Measurements from ENCODE around the gene LZTFL1. TPM values are rescaled to one million over a fixed set of nuclear protein-coding genes. Genes with fewer than 3 reads are reported as not detected.

LZTFL1 gene
- 3.1 and 4.3 TPM in 2 replicates for total RNA-seq

GRCh38 chr3:45841757-45842491, at the start of gene LZTFL1:
LZTFL1 (minus strand) TSS chr3:45842119; CDS start chr3:45841991, 128 bp downstream.
- peak; percentile 96 for DNase-seq
- Mint-ChIP-seq H3K4me1 (peaks cover 19% of the 10 kb centered on the region), H3K27ac (peak within 1 kb of the TSS; percentile 86), H3K36me3 (ENCODE audit: low read depth) (no peaks in the 10 kb centered on the region), H3K9me3 (peaks cover 10% of the 10 kb centered on the region), H3K4me3 (peak within 1 kb of the TSS; percentile 94), H3K27me3 (peaks cover 52% of the 10 kb centered on the region)
- intact Hi-C loops (cut with micrococcal nuclease) = loop anchor here (1.0 to 5.0 kb wide), 4 partner anchors 19 to 80 kb away; partner anchors contain the start of gene SLC6A20

- Mint-ChIP-seq H3K27ac (no peak overlapping the region), H3K27me3 (peaks cover 63% of the 10 kb centered on the region), H3K4me1 (peaks cover 12% of the 10 kb centered on the region), H3K36me3 (ENCODE audit: low read depth) (no peaks in the 10 kb centered on the region), H3K9me3 (no peaks in the 10 kb centered on the region), H3K4me3 (no peak overlapping the region)
- intact Hi-C loops (cut with micrococcal nuclease) = no loop called here
- no peak for DNase-seq
These were observed 48.5 kb upstream of the LZTFL1 start for GRCh38 chr3:45890405-45890804.

GRCh38 chr3:45889337-45889736, 47.4 kb upstream of the LZTFL1 start:
- no peak overlapping the region for H3K4me3 Mint-ChIP-seq
- H3K4me1 Mint-ChIP-seq = peaks cover 13% of the 10 kb centered on the region
- intact Hi-C loops (cut with micrococcal nuclease) = no loop called here
- H3K9me3 Mint-ChIP-seq = no peaks in the 10 kb centered on the region
- H3K27me3 Mint-ChIP-seq = peaks cover 63% of the 10 kb centered on the region
- no peak for DNase-seq
- no peaks in the 10 kb centered on the region for H3K36me3 Mint-ChIP-seq (ENCODE audit: low read depth)
- no peak overlapping the region for H3K27ac Mint-ChIP-seq

- peaks cover 9% of the 10 kb centered on the region for H3K4me1 Mint-ChIP-seq
- no peak for DNase-seq
- H3K36me3 Mint-ChIP-seq (ENCODE audit: low read depth) = no peaks in the 10 kb centered on the region
- peaks cover 62% of the 10 kb centered on the region for H3K27me3 Mint-ChIP-seq
- H3K4me3 Mint-ChIP-seq = no peak overlapping the region
- no peak overlapping the region for H3K27ac Mint-ChIP-seq
- intact Hi-C loops (cut with micrococcal nuclease) = no loop called here
- no peaks in the 10 kb centered on the region for H3K9me3 Mint-ChIP-seq
These were observed 46.0 kb upstream of the LZTFL1 start for GRCh38 chr3:45887759-45888511.

GRCh38 chr3:45887285-45887684, 45.4 kb upstream of the LZTFL1 start:
- Mint-ChIP-seq H3K9me3 (no peaks in the 10 kb centered on the region), H3K4me3 (no peak overlapping the region), H3K27ac (no peak overlapping the region), H3K4me1 (peaks cover 9% of the 10 kb centered on the region), H3K36me3 (ENCODE audit: low read depth) (no peaks in the 10 kb centered on the region), H3K27me3 (peaks cover 58% of the 10 kb centered on the region)
- intact Hi-C loops (cut with micrococcal nuclease) = no loop called here
- DNase-seq = no peak

- H3K27ac Mint-ChIP-seq = no peak within 1 kb of the TSS
- H3K9me3 Mint-ChIP-seq = no peaks in the 10 kb centered on the region
- H3K27me3 Mint-ChIP-seq = peaks cover 54% of the 10 kb centered on the region
- DNase-seq = no peak
- no peaks in the 10 kb centered on the region for H3K36me3 Mint-ChIP-seq (ENCODE audit: low read depth)
- peaks cover 13% of the 10 kb centered on the region for H3K4me1 Mint-ChIP-seq
- intact Hi-C loops (cut with micrococcal nuclease) = no loop called here
- no peak within 1 kb of the TSS for H3K4me3 Mint-ChIP-seq
These were observed 44.2 kb upstream of the LZTFL1 start, which contains the start of gene CCR9 for GRCh38 chr3:45885979-45886705. CCR9 (plus strand) TSS chr3:45886543; CDS start chr3:45894934, 8,391 bp downstream.

GRCh38 chr3:45884368-45885201, 42.7 kb upstream of the LZTFL1 start:
- Mint-ChIP-seq H3K9me3 (no peaks in the 10 kb centered on the region), H3K36me3 (ENCODE audit: low read depth) (no peaks in the 10 kb centered on the region), H3K4me3 (no peak overlapping the region), H3K4me1 (peaks cover 18% of the 10 kb centered on the region), H3K27ac (no peak overlapping the region), H3K27me3 (peaks cover 45% of the 10 kb centered on the region)
- intact Hi-C loops (cut with micrococcal nuclease) = no loop called here
- no peak for DNase-seq

- peak overlapping the region; percentile 17 for H3K27ac Mint-ChIP-seq
- no peak overlapping the region for H3K4me3 Mint-ChIP-seq
- no peaks in the 10 kb centered on the region for H3K36me3 Mint-ChIP-seq (ENCODE audit: low read depth)
- no peaks in the 10 kb centered on the region for H3K9me3 Mint-ChIP-seq
- intact Hi-C loops (cut with micrococcal nuclease) = loop anchor here (1.0 kb wide), 1 partner anchor 20 kb away; no protein-coding TSS in a partner anchor
- peaks cover 45% of the 10 kb centered on the region for H3K27me3 Mint-ChIP-seq
- H3K4me1 Mint-ChIP-seq = peaks cover 13% of the 10 kb centered on the region
- DNase-seq = peak; percentile 68
These were observed 39.4 kb upstream of the LZTFL1 start for GRCh38 chr3:45881078-45882022.

- Mint-ChIP-seq H3K9me3 (no peaks in the 10 kb centered on the region), H3K4me3 (no peak overlapping the region), H3K4me1 (peaks cover 13% of the 10 kb centered on the region), H3K27me3 (peaks cover 44% of the 10 kb centered on the region), H3K27ac (no peak overlapping the region), H3K36me3 (ENCODE audit: low read depth) (no peaks in the 10 kb centered on the region)
- intact Hi-C loops (cut with micrococcal nuclease) = loop anchor here (1.0 kb wide), 1 partner anchor 19 kb away; no protein-coding TSS in a partner anchor
- no peak for DNase-seq
These were observed 38.8 kb upstream of the LZTFL1 start for GRCh38 chr3:45880725-45881077.

GRCh38 chr3:45878124-45878523, 36.2 kb upstream of the LZTFL1 start:
- Mint-ChIP-seq H3K4me1 (peaks cover 11% of the 10 kb centered on the region), H3K9me3 (peaks cover 6% of the 10 kb centered on the region), H3K27ac (no peak overlapping the region), H3K27me3 (peaks cover 46% of the 10 kb centered on the region), H3K4me3 (no peak overlapping the region), H3K36me3 (ENCODE audit: low read depth) (no peaks in the 10 kb centered on the region)
- DNase-seq = no peak
- intact Hi-C loops (cut with micrococcal nuclease) = no loop called here

- no peak for DNase-seq
- Mint-ChIP-seq H3K36me3 (ENCODE audit: low read depth) (no peaks in the 10 kb centered on the region), H3K27ac (no peak overlapping the region), H3K4me3 (no peak overlapping the region), H3K4me1 (peaks cover 7% of the 10 kb centered on the region), H3K9me3 (peaks cover 6% of the 10 kb centered on the region), H3K27me3 (peaks cover 63% of the 10 kb centered on the region)
- intact Hi-C loops (cut with micrococcal nuclease) = no loop called here
These were observed 32.9 kb upstream of the LZTFL1 start for GRCh38 chr3:45874677-45875346.

- no peaks in the 10 kb centered on the region for H3K36me3 Mint-ChIP-seq (ENCODE audit: low read depth)
- peaks cover 6% of the 10 kb centered on the region for H3K9me3 Mint-ChIP-seq
- H3K4me1 Mint-ChIP-seq = peaks cover 10% of the 10 kb centered on the region
- DNase-seq = no peak
- peaks cover 68% of the 10 kb centered on the region for H3K27me3 Mint-ChIP-seq
- H3K4me3 Mint-ChIP-seq = no peak overlapping the region
- H3K27ac Mint-ChIP-seq = no peak overlapping the region
- intact Hi-C loops (cut with micrococcal nuclease) = no loop called here
These were observed 31.7 kb upstream of the LZTFL1 start for GRCh38 chr3:45873638-45874037.

All from activated CD4-positive, alpha-beta T cell treated with anti-CD3 and anti-CD28 coated beads, Interleukin-2, amount 10 ng/mL, durations not matched to agents 24 days and 14 days (primary cell).